Astrocyte (in vitro differentiated cells and primary cell): ENCODE results near the gene DCC. TPM values are rescaled to one million over a fixed set of nuclear protein-coding genes. Genes with fewer than 3 reads are reported as not detected.

Experiments used
- DNase-seq: peaks from one replicate; pipeline ENCODE4 v3.0.0-alpha.2; 2010; ENCODE audit warnings: low read depth
- FAIRE-seq: peaks from 2 replicates; lab custom pipeline; 2011; peaks lifted over from hg19 to GRCh38; lab: Jason Lieb, UNC
- H2AFZ ChIP-seq: 2 replicates; pipeline ENCODE4 v1.6.0; 2012; ENCODE audit warnings: low read depth, low read length, inconsistent platforms
- H3K27ac ChIP-seq: 2 replicates; pipeline ENCODE4 v1.5.1; 2011; ENCODE audit warnings: low read depth, low read length, inconsistent platforms
- H3K27me3 ChIP-seq: 2 replicates; pipeline ENCODE4 v1.6.0; 2011; ENCODE audit warnings: low read length, inconsistent platforms; ENCODE audit not compliant: insufficient read depth
- H3K36me3 ChIP-seq: 2 replicates; pipeline ENCODE4 v1.5.1; 2011; ENCODE audit warnings: low read length, inconsistent platforms; ENCODE audit not compliant: insufficient read depth
- H3K4me1 ChIP-seq: 2 replicates; pipeline ENCODE4 v1.5.1; 2011; ENCODE audit warnings: low read length, inconsistent platforms; ENCODE audit not compliant: insufficient read depth
- H3K4me2 ChIP-seq: 2 replicates; pipeline ENCODE4 v1.6.0; 2012; ENCODE audit warnings: low read length, inconsistent platforms
- H3K4me3 ChIP-seq: 2 replicates; pipeline ENCODE4 v1.5.1; 2011; ENCODE audit warnings: low read depth, mild to moderate bottlenecking, low read length, inconsistent platforms; ENCODE audit not compliant: insufficient read depth
- H3K79me2 ChIP-seq: 2 replicates; pipeline ENCODE4 v1.6.0; 2012; ENCODE audit warnings: mild to moderate bottlenecking, low read length, inconsistent platforms; ENCODE audit not compliant: insufficient read depth
- H3K9ac ChIP-seq: 2 replicates; pipeline ENCODE4 v1.6.0; 2012; ENCODE audit warnings: mild to moderate bottlenecking, low read length, inconsistent platforms
- H3K9me3 ChIP-seq: 2 replicates; pipeline ENCODE4 v1.5.1; 2012; ENCODE audit warnings: low read depth, mild to moderate bottlenecking, low read length, inconsistent platforms; ENCODE audit not compliant: insufficient read depth
- H4K20me1 ChIP-seq: 2 replicates; pipeline ENCODE4 v1.6.0; 2012; ENCODE audit warnings: low read length, inconsistent platforms; ENCODE audit not compliant: insufficient read depth
- H3K27ac Mint-ChIP-seq: one replicate; pipeline ENCODE4 v1.8.0; 2021; ENCODE audit warnings: mild to moderate bottlenecking, mixed read lengths; ENCODE audit not compliant: unreplicated experiment
- H3K27me3 Mint-ChIP-seq: one replicate; pipeline ENCODE4 v1.8.0; 2021; ENCODE audit warnings: low read depth, mixed read lengths; ENCODE audit not compliant: unreplicated experiment
- H3K36me3 Mint-ChIP-seq: one replicate; pipeline ENCODE4 v1.8.0; 2021; ENCODE audit warnings: low read depth, mixed read lengths; ENCODE audit not compliant: unreplicated experiment
- H3K4me1 Mint-ChIP-seq: one replicate; pipeline ENCODE4 v1.8.0; 2021; ENCODE audit warnings: low read depth, mixed read lengths; ENCODE audit not compliant: unreplicated experiment
- H3K4me3 Mint-ChIP-seq: one replicate; pipeline ENCODE4 v1.8.0; 2021; ENCODE audit warnings: mild to moderate bottlenecking, moderate library complexity, mixed read lengths; ENCODE audit not compliant: unreplicated experiment
- H3K9me3 Mint-ChIP-seq: one replicate; pipeline ENCODE4 v1.8.0; 2021; ENCODE audit warnings: mild to moderate bottlenecking, mixed read lengths; ENCODE audit not compliant: unreplicated experiment
- EZH2 ChIP-seq: IDR thresholded peaks from 2 replicates; pipeline ENCODE4 v1.6.1; 2012; ENCODE audit warnings: mild to moderate bottlenecking, low read length, inconsistent platforms; ENCODE audit not compliant: insufficient read depth
- total RNA-seq: library from RNA; stranded (reverse); gene quantifications from 2 replicates; pipeline ENCODE4 v1.2.1, GENCODE V29; 2021
- TF ChIP-seq, protein P1 (sequence below): IDR thresholded peaks from 2 replicates; pipeline ENCODE4 v1.5.1; 2011; ENCODE audit warnings: low read depth, mild to moderate bottlenecking, inconsistent platforms, low read length, moderate library complexity; ENCODE audit not compliant: insufficient read depth

The DCC gene
- total RNA-seq, 1 donor from 2014 or later: 2.6 TPM

DNA sequence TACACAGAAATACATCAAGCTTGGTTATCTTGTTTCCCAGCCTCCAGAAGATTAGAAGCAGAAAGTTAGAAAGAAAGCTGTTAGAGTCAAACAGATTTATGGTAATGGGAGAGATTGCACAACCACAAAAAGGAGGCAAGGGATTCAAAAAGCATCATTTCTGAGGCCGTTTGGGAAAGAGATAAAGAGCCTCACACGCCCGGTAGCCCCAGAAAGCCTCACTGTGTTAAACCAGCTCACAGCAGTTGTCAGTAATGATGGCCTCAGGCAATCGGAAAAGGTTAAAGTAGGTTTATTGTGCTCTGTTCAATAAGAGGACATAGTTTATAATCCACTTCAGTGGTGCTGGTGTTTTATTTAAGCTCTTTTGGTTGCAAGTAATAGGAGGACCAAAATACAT lies 111.3 kb downstream of the DCC start:
- Histone ChIP-seq H3K4me2 (no peak overlapping the region), H3K9me3 (no peaks in the 10 kb centered on the region), H3K27me3 (no peaks in the 10 kb centered on the region), H3K36me3 (no peaks in the 10 kb centered on the region), H2AFZ (no peak overlapping the region), H3K79me2 (no peaks in the 10 kb centered on the region), H3K27ac (no peak overlapping the region), H4K20me1 (no peaks in the 10 kb centered on the region), H3K9ac (no peak overlapping the region), H3K4me1 (no peaks in the 10 kb centered on the region), H3K4me3 (no peak overlapping the region)
- FAIRE-seq (no peak), DNase-seq (no peak)
- H3K4me3 Mint-ChIP-seq: no peak overlapping the region
- TF ChIP-seq, protein P1, sequence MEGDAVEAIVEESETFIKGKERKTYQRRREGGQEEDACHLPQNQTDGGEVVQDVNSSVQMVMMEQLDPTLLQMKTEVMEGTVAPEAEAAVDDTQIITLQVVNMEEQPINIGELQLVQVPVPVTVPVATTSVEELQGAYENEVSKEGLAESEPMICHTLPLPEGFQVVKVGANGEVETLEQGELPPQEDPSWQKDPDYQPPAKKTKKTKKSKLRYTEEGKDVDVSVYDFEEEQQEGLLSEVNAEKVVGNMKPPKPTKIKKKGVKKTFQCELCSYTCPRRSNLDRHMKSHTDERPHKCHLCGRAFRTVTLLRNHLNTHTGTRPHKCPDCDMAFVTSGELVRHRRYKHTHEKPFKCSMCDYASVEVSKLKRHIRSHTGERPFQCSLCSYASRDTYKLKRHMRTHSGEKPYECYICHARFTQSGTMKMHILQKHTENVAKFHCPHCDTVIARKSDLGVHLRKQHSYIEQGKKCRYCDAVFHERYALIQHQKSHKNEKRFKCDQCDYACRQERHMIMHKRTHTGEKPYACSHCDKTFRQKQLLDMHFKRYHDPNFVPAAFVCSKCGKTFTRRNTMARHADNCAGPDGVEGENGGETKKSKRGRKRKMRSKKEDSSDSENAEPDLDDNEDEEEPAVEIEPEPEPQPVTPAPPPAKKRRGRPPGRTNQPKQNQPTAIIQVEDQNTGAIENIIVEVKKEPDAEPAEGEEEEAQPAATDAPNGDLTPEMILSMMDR: no peak
- no peak for TF ChIP-seq EZH2
- H3K9me3 Mint-ChIP-seq: peaks cover 4% of the 10 kb centered on the region
- H3K27ac Mint-ChIP-seq: no peak overlapping the region
- no peaks in the 10 kb centered on the region for H3K4me1 Mint-ChIP-seq
- H3K27me3 Mint-ChIP-seq: peaks cover 2% of the 10 kb centered on the region
- H3K36me3 Mint-ChIP-seq: no peaks in the 10 kb centered on the region

DNA sequence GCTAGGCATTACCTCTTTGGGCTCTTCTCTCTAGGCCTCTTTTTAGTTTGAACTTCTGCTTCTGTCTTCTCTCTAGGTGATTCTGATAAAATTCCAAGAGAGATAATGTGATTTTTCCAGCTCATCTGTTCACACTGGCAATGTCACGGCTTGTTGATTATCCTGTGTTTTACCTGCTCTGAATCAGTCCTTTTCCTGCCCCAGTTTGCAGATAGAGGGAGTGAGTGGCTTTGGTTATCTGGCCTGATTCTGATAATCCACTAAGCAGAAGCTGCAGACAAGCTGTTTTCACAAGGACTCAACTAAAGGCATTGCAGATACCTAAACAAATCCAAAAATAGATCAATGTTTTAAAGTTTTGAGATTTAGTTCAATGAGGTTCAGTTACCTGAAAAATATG lies 111.9 kb downstream of the DCC start:
- H3K27me3 Mint-ChIP-seq: peaks cover 2% of the 10 kb centered on the region
- peaks cover 4% of the 10 kb centered on the region for H3K9me3 Mint-ChIP-seq
- Histone ChIP-seq H3K36me3 (no peaks in the 10 kb centered on the region), H3K4me3 (no peak overlapping the region), H4K20me1 (no peaks in the 10 kb centered on the region), H3K9me3 (no peaks in the 10 kb centered on the region), H3K27ac (no peak overlapping the region), H3K9ac (no peak overlapping the region), H3K27me3 (no peaks in the 10 kb centered on the region), H3K4me2 (no peak overlapping the region), H2AFZ (no peak overlapping the region), H3K4me1 (no peaks in the 10 kb centered on the region), H3K79me2 (no peaks in the 10 kb centered on the region)
- no peak for FAIRE-seq
- H3K4me3 Mint-ChIP-seq: no peak overlapping the region
- H3K27ac Mint-ChIP-seq: no peak overlapping the region
- TF ChIP-seq EZH2: no peak
- TF ChIP-seq, protein P1: no peak
- H3K36me3 Mint-ChIP-seq: no peaks in the 10 kb centered on the region
- no peaks in the 10 kb centered on the region for H3K4me1 Mint-ChIP-seq
- no peak for DNase-seq

DNA sequence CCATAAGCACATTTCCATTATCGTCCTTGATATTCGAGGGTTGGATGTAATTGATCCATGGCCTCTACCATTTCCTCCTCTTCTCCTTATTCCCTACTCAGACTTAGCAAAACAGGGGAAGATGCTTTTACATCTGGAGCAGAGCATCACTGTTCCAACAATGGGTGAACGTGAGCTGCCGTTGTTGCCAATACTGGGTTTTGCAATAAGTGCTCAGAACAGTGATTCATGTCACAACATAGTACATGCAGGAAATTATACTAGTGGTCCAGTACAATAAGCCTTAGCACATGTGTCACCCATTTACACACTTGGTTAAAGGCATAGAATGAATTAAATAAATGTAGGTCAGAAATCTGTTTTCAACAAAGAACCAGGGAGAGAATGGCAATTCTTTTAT lies 112.4 kb downstream of the DCC start:
- Histone ChIP-seq H3K79me2 (no peaks in the 10 kb centered on the region), H3K36me3 (no peaks in the 10 kb centered on the region), H3K4me2 (no peak overlapping the region), H2AFZ (no peak overlapping the region), H3K4me1 (no peaks in the 10 kb centered on the region), H3K9me3 (no peaks in the 10 kb centered on the region), H3K27me3 (no peaks in the 10 kb centered on the region), H3K27ac (no peak overlapping the region), H3K4me3 (no peak overlapping the region), H3K9ac (no peak overlapping the region), H4K20me1 (no peaks in the 10 kb centered on the region)
- FAIRE-seq: no peak
- TF ChIP-seq, protein P1: no peak
- TF ChIP-seq EZH2: no peak
- Mint-ChIP-seq H3K27ac (no peak overlapping the region), H3K4me3 (no peak overlapping the region), H3K36me3 (no peaks in the 10 kb centered on the region), H3K4me1 (no peaks in the 10 kb centered on the region), H3K9me3 (peaks cover 2% of the 10 kb centered on the region), H3K27me3 (peaks cover 2% of the 10 kb centered on the region)
- no peak for DNase-seq
